Esophagus muscularis mucosa (tissue), 3 donors: ENCODE results near the gene MYLK.

Experiments used
- CTCF ChIP-seq, 3 experiments: fragments of 200-600 bp in 2 of 3; fragments of 450-650 bp in 1 of 3; sonication (generic) in 2 of 3; IDR thresholded peaks; one replicate each; pipeline ENCODE4 v1.5.1; 2017 to 2019; ENCODE audit warnings: antibody characterized with exemption in 3 of 3, mild to moderate bottlenecking in 2 of 3, moderate library complexity in 1 of 3
- EP300 ChIP-seq: sonication (generic); formaldehyde crosslinking; IDR thresholded peaks from one replicate; pipeline ENCODE4 v1.6.1; 2017; ENCODE audit warnings: antibody characterized with exemption

DNA sequence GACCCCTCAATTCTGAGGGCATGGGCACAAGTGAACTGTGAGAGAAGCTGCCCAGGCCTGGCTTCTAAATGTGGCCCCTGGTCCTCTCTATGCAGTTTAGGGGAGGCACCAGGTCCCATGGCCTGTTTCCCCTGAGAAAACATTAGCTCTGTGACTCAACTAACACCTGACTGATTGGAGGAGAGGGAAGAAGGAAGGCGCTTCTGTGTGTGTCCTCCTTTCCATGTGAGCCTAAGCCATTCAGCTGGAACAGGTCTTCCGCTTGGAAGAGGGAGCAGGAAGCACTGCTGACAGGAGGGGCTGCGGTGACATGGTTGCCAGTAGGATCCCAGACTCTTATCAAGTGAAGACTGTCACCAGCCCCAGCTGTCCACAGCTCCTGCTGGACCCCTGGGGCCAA, 79.5 kb downstream of the MYLK start:
- TF ChIP-seq EP300 (no peak), CTCF (IDR thresholded peaks at IDR 0.05) (no peak)
